ENCODE measurements around the gene KLF2. TPM values are rescaled to one million over a fixed set of nuclear protein-coding genes. Genes with fewer than 3 reads are reported as not detected.

KLF2 gene
- total and polyA plus RNA-seq, 10 of the 15 experiments (the other 5 are each of a cell fraction or from before 2014, with no cell fraction given): 0.16 to 13.7 (median 1.0) TPM

- TF ChIP-seq RAD21 (IDR thresholded peaks at IDR 0.05; ENCODE audit: insufficient read depth, low read depth, low read length) (no peak), MYB (IDR thresholded peaks at IDR 0.05; ENCODE audit: borderline replicate concordance, low read depth, low read length) (0 out of 2 replicates have a peak, but pooled peaks have one; percentile 68), ZNF24 (IDR thresholded peaks at IDR 0.05) (no peak), STAT3 (IDR thresholded peaks at IDR 0.05; ENCODE audit: low read depth, low read length) (no peak), ZNF217 (IDR thresholded peaks at IDR 0.05) (peak; percentile 48), WRNIP1 (IDR thresholded peaks at IDR 0.05; ENCODE audit: borderline replicate concordance, low read depth, low read length) (0 out of 2 replicates have a peak, but pooled peaks have one; percentile 67), SRF (IDR thresholded peaks at IDR 0.05; ENCODE audit: low read depth in 2 of 2, low read length in 2 of 2) (no peak), HCFC1 (IDR thresholded peaks at IDR 0.05; ENCODE audit: low read length) (no peak), SMC3 (IDR thresholded peaks at IDR 0.05; ENCODE audit: borderline replicate concordance, low read length) (0 out of 2 replicates have a peak, but pooled peaks have one; percentile 13), HDGF (IDR thresholded peaks at IDR 0.05) (no peak), CEBPB (IDR thresholded peaks at IDR 0.05; ENCODE audit: borderline replicate concordance in 1 of 2, low read depth in 2 of 2, low read length in 2 of 2) (peak in 1 of 2 experiments; percentile 22; a peak in 1 of 4 replicates), ZNF274 (IDR thresholded peaks at IDR 0.05; ENCODE audit: insufficient read depth, insufficient read length) (no peak), BHLHE40 (IDR thresholded peaks at IDR 0.05; ENCODE audit: borderline replicate concordance in 1 of 2, low read depth in 2 of 2, low read length in 1 of 2) (peak; percentile 51 to 61; a peak in 3 of 4 replicates), SPI1 (IDR thresholded peaks at IDR 0.05; ENCODE audit: borderline replicate concordance, insufficient read depth, low read depth, low read length) (peak; percentile 25; the same call in 1 of the 2 replicates), USF1 (IDR thresholded peaks at IDR 0.05; ENCODE audit: borderline replicate concordance, extremely low read length, insufficient read depth, low read depth, low read length) (no peak), E2F8 (IDR thresholded peaks at IDR 0.05; ENCODE audit: low read depth, partially characterized antibody) (no peak), SUPT20H (IDR thresholded peaks at IDR 0.05; ENCODE audit: borderline replicate concordance, control insufficient read depth, low read depth, low read length) (no peak)
- TF ChIP-seq, protein P1, sequence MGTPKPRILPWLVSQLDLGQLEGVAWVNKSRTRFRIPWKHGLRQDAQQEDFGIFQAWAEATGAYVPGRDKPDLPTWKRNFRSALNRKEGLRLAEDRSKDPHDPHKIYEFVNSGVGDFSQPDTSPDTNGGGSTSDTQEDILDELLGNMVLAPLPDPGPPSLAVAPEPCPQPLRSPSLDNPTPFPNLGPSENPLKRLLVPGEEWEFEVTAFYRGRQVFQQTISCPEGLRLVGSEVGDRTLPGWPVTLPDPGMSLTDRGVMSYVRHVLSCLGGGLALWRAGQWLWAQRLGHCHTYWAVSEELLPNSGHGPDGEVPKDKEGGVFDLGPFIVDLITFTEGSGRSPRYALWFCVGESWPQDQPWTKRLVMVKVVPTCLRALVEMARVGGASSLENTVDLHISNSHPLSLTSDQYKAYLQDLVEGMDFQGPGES (IDR thresholded peaks at IDR 0.05): no peak
- TF ChIP-seq, protein P2, sequence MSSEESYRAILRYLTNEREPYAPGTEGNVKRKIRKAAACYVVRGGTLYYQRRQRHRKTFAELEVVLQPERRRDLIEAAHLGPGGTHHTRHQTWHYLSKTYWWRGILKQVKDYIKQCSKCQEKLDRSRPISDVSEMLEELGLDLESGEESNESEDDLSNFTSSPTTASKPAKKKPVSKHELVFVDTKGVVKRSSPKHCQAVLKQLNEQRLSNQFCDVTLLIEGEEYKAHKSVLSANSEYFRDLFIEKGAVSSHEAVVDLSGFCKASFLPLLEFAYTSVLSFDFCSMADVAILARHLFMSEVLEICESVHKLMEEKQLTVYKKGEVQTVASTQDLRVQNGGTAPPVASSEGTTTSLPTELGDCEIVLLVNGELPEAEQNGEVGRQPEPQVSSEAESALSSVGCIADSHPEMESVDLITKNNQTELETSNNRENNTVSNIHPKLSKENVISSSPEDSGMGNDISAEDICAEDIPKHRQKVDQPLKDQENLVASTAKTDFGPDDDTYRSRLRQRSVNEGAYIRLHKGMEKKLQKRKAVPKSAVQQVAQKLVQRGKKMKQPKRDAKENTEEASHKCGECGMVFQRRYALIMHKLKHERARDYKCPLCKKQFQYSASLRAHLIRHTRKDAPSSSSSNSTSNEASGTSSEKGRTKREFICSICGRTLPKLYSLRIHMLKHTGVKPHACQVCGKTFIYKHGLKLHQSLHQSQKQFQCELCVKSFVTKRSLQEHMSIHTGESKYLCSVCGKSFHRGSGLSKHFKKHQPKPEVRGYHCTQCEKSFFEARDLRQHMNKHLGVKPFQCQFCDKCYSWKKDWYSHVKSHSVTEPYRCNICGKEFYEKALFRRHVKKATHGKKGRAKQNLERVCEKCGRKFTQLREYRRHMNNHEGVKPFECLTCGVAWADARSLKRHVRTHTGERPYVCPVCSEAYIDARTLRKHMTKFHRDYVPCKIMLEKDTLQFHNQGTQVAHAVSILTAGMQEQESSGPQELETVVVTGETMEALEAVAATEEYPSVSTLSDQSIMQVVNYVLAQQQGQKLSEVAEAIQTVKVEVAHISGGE (CRISPR knock-in tag; IDR thresholded peaks at IDR 0.05): no peak
- TF ChIP-seq, protein P3, sequence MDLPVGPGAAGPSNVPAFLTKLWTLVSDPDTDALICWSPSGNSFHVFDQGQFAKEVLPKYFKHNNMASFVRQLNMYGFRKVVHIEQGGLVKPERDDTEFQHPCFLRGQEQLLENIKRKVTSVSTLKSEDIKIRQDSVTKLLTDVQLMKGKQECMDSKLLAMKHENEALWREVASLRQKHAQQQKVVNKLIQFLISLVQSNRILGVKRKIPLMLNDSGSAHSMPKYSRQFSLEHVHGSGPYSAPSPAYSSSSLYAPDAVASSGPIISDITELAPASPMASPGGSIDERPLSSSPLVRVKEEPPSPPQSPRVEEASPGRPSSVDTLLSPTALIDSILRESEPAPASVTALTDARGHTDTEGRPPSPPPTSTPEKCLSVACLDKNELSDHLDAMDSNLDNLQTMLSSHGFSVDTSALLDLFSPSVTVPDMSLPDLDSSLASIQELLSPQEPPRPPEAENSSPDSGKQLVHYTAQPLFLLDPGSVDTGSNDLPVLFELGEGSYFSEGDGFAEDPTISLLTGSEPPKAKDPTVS (IDR thresholded peaks at IDR 0.05; ENCODE audit: low read depth, low read length): no peak
Observed at GRCh38 chr19:16371540-16371986, 46.9 kb downstream of the KLF2 start (continued).
